Measurements from ENCODE around the gene GPR87. TPM values are rescaled to one million over a fixed set of nuclear protein-coding genes. Genes with fewer than 3 reads are reported as not detected.

Gene GPR87
- total RNA-seq (2021) (not detected in 2 replicates), Bru-seq, nascent RNA (not detected), BruChase-seq, experiment 1, labeled RNA remaining after a 2-hour chase (not detected), BruChase-seq, experiment 2, labeled RNA remaining after a 6-hour chase (not detected)
- long read RNA-seq, result 0 reads

GRCh38 chr3:151316267-151316991 is at the start of gene GPR87:
GPR87 (minus strand) TSS chr3:151316820; CDS start chr3:151300100, 16,720 bp downstream.
- Histone ChIP-seq H3K9me3 (ENCODE audit: low read depth, low read length, poor library complexity, severe bottlenecking) (no peaks in the 10 kb centered on the region), H3K4me3 (ENCODE audit: low read depth, low read length, poor library complexity, severe bottlenecking) (no peak within 1 kb of the TSS), H3K27me3 (replicated peaks; ENCODE audit: insufficient read depth, low read depth, low read length, poor library complexity) (no peaks in the 10 kb centered on the region), H3K36me3 (ENCODE audit: insufficient read depth, low read length, poor library complexity, severe bottlenecking) (no peaks in the 10 kb centered on the region), H3K4me1 (ENCODE audit: insufficient read depth, low read length, poor library complexity, severe bottlenecking) (peaks cover 5% of the 10 kb centered on the region), H3K27ac (ENCODE audit: low read depth, low read length, poor library complexity, severe bottlenecking) (no peak within 1 kb of the TSS)
- TF ChIP-seq EZH2 (IDR thresholded peaks at IDR 0.05; ENCODE audit: borderline replicate concordance, low read depth, low read length, poor library complexity, severe bottlenecking) (no peak), CTCF (conservative IDR thresholded peaks at IDR 0.05; ENCODE audit: low read depth, low read length) (no peak)
- ChIA-PET POLR2A (ENCODE audit: low non-redundant PET) (no interaction called here), CTCF (no interaction called here)
- no TSS peak for BruUV-seq (replicated peaks)
- no peak for DNase-seq (ENCODE audit: low spot score)
- intact Hi-C loops (cut with micrococcal nuclease; ENCODE audit: unreplicated experiment), result no loop called here

GRCh38 chr3:151362751-151363174 is 46.1 kb upstream of the GPR87 start:
- Histone ChIP-seq H3K9me3 (ENCODE audit: low read depth, low read length, poor library complexity, severe bottlenecking) (no peaks in the 10 kb centered on the region), H3K4me3 (ENCODE audit: low read depth, low read length, poor library complexity, severe bottlenecking) (no peak overlapping the region), H3K27me3 (replicated peaks; ENCODE audit: insufficient read depth, low read depth, low read length, poor library complexity) (no peaks in the 10 kb centered on the region), H3K4me1 (ENCODE audit: insufficient read depth, low read length, poor library complexity, severe bottlenecking) (peaks cover 1% of the 10 kb centered on the region), H3K36me3 (ENCODE audit: insufficient read depth, low read length, poor library complexity, severe bottlenecking) (no peaks in the 10 kb centered on the region), H3K27ac (ENCODE audit: low read depth, low read length, poor library complexity, severe bottlenecking) (no peak overlapping the region)
- DNase-seq (ENCODE audit: low spot score), result no peak
- no peak for TF ChIP-seq EZH2 (IDR thresholded peaks at IDR 0.05; ENCODE audit: borderline replicate concordance, low read depth, low read length, poor library complexity, severe bottlenecking)
- TF ChIP-seq CTCF (conservative IDR thresholded peaks at IDR 0.05; ENCODE audit: low read depth, low read length), result no peak
- intact Hi-C loops (cut with micrococcal nuclease; ENCODE audit: unreplicated experiment), result no loop called here
- ChIA-PET CTCF (no interaction called here), POLR2A (ENCODE audit: low non-redundant PET) (interaction anchor here (0.7 kb wide), 1 partner anchor 145 kb away, joined by 3 read pairs; no protein-coding TSS in a partner anchor)
- no TSS peak for BruUV-seq (replicated peaks)

- ChIA-PET CTCF (no interaction called here), POLR2A (ENCODE audit: low non-redundant PET) (no interaction called here)
- H3K4me1 ChIP-seq (ENCODE audit: insufficient read depth, low read length, poor library complexity, severe bottlenecking), result peaks cover 8% of the 10 kb centered on the region
- no peak for DNase-seq (ENCODE audit: low spot score)
- intact Hi-C loops (cut with micrococcal nuclease; ENCODE audit: unreplicated experiment), result no loop called here
- H3K9me3 ChIP-seq (ENCODE audit: low read depth, low read length, poor library complexity, severe bottlenecking), result no peaks in the 10 kb centered on the region
- H3K27ac ChIP-seq (ENCODE audit: low read depth, low read length, poor library complexity, severe bottlenecking), result no peak overlapping the region
- H3K4me3 ChIP-seq (ENCODE audit: low read depth, low read length, poor library complexity, severe bottlenecking), result no peak overlapping the region
- no peaks in the 10 kb centered on the region for H3K27me3 ChIP-seq (replicated peaks; ENCODE audit: insufficient read depth, low read depth, low read length, poor library complexity)
- no TSS peak for BruUV-seq (replicated peaks)
- no peak for TF ChIP-seq EZH2 (IDR thresholded peaks at IDR 0.05; ENCODE audit: borderline replicate concordance, low read depth, low read length, poor library complexity, severe bottlenecking)
- no peaks in the 10 kb centered on the region for H3K36me3 ChIP-seq (ENCODE audit: insufficient read depth, low read length, poor library complexity, severe bottlenecking)
These were observed 40.8 kb upstream of the GPR87 start for GRCh38 chr3:151357463-151357850.
